PC-3 (cell line): Measurements from ENCODE around the gene SLC38A6.

Experiments
- CTCF ChIP-seq: fragments of 300-600 bp; sonication (generic); conservative IDR thresholded peaks from 2 replicates; pipeline ENCODE4 v1.5.1; 2017; ENCODE audit warnings: antibody characterized with exemption, low read depth, mild to moderate bottlenecking, low read length
- EZH2phosphoT487 ChIP-seq: fragments of 300-600 bp; sonication (generic); IDR thresholded peaks from 2 replicates; pipeline ENCODE4 v1.6.1; 2018; ENCODE audit warnings: mild to moderate bottlenecking, antibody characterized with exemption, low read length, borderline replicate concordance

DNA sequence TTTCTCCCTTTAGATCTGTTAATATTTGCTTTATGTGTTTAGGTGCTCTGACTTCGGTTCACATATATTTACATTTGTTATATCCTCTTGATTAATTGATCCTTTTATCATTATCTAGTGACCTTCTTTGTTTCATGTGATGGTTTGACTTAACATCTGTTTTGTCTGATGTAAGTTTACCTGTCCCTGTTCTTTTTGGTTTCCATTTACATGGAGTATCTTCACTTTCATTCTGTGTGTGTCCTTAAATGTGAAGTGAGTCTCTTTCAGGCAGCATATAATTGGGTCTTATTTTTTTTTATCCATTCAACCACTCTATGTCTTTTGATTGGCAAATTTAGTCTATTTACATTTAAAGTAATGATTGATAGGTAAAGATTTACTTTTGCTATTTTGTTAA, 24.4 kb upstream of the SLC38A6 start:
- TF ChIP-seq EZH2phosphoT487 (no peak), CTCF (no peak)
